Measurements from ENCODE around the gene PDCD1.

PDCD1 gene

GRCh38 chr2:241864168-241864849, 5.6 kb upstream of the PDCD1 start:
- no peak for DNase-seq

GRCh38 chr2:241863536-241863954, 4.9 kb upstream of the PDCD1 start:
- no peak for DNase-seq

- no peak for DNase-seq
Observed at GRCh38 chr2:241862775-241863535, 4.3 kb upstream of the PDCD1 start.

- no peak for DNase-seq
Observed at GRCh38 chr2:241862093-241862492, 3.4 kb upstream of the PDCD1 start.

GRCh38 chr2:241861264-241861663, 2.6 kb upstream of the PDCD1 start:
- no peak for DNase-seq

- DNase-seq: no peak
Observed at GRCh38 chr2:241860184-241861078, 1.7 kb upstream of the PDCD1 start.

- no peak for DNase-seq
Observed at GRCh38 chr2:241859436-241860183, 916 bp upstream of the PDCD1 start.

GRCh38 chr2:241859017-241859435, 332 bp upstream of the PDCD1 start:
- no peak for DNase-seq

GRCh38 chr2:241857572-241858121, 1.0 kb downstream of the PDCD1 start:
- DNase-seq: no peak

- DNase-seq: no peak
Observed at GRCh38 chr2:241857041-241857541, 1.6 kb downstream of the PDCD1 start.

GRCh38 chr2:241855888-241856422, 2.7 kb downstream of the PDCD1 start:
- no peak for DNase-seq

GRCh38 chr2:241855245-241855887, 3.3 kb downstream of the PDCD1 start:
- no peak for DNase-seq

- DNase-seq: no peak
Observed at GRCh38 chr2:241854342-241855244, 4.1 kb downstream of the PDCD1 start.

GRCh38 chr2:241853651-241854341, 4.9 kb downstream of the PDCD1 start:
- no peak for DNase-seq

GRCh38 chr2:241852981-241853631, 5.6 kb downstream of the PDCD1 start:
- no peak for DNase-seq

- DNase-seq: no peak
Observed at GRCh38 chr2:241852116-241852980, 6.3 kb downstream of the PDCD1 start.

- no peak for DNase-seq
Observed at GRCh38 chr2:241851325-241852115, 7.2 kb downstream of the PDCD1 start.
